GM12878 (cell line): ENCODE measurements around the gene SHC2. TPM values are rescaled to one million over a fixed set of nuclear protein-coding genes. Genes with fewer than 3 reads are reported as not detected.

Source experiments
- ATAC-seq: fragments of 200-7000 bp; cut with Tn5 transposase; 3 replicates; pipeline ENCODE4 v1.9.1; 2020; ENCODE audit warnings: mild to moderate bottlenecking, moderate library complexity
- BruUV-seq: library from RNA; stranded (reverse); fragments of 400-500 nt; replicated peaks from 2 replicates; lab custom pipeline; 2021; lab: Mats Ljungman, UMichigan
- CTCF ChIA-PET: fragments of 300-600 bp; sonication (Branson Sonifier 250); formaldehyde crosslinking; extraction: SDS; loops from one replicate; lab custom pipeline; 2021; ENCODE audit warnings: inconsistent platforms; lab: Yijun Ruan, JAX
- POLR2A ChIA-PET: fragments of 350-600 bp; formaldehyde crosslinking; extraction: SDS; loops from one replicate; lab custom pipeline; 2021; ENCODE audit warnings: inconsistent platforms; lab: Charles Lee
- RAD21 ChIA-PET: fragments of 300-600 bp; sonication (Branson Sonifier 250); formaldehyde crosslinking; loops from one replicate; lab custom pipeline; 2023; ENCODE audit warnings: antibody characterized with exemption; ENCODE audit not compliant: unreplicated experiment; lab: Charles Lee
- SMC1A ChIA-PET: fragments of 300-600 bp; sonication (Branson Sonifier 250); formaldehyde crosslinking; loops from one replicate; lab custom pipeline; 2023; ENCODE audit not compliant: unreplicated experiment, uncharacterized antibody; lab: Charles Lee
- DNase-seq: peaks from one replicate; pipeline ENCODE4 v3.0.0-alpha.2; 2011; ENCODE audit warnings: low read depth, low spot score
- FAIRE-seq: peaks from 3 replicates; lab custom pipeline; 2011; peaks lifted over from hg19 to GRCh38; lab: Jason Lieb, UNC
- H2AFZ ChIP-seq: 2 replicates; pipeline ENCODE4 v1.6.0; 2011; ENCODE audit warnings: low read depth, low read length, control low read depth; ENCODE audit not compliant: control insufficient read depth
- H3K27ac ChIP-seq: 2 replicates; pipeline ENCODE4 v1.5.1; 2011; ENCODE audit warnings: control low read depth; ENCODE audit not compliant: control insufficient read depth, insufficient read depth
- H3K27me3 ChIP-seq, 2 experiments: replicated peaks in 1 of 2; 2 replicates each; pipeline versions ENCODE4 v1.6.0 to v1.6.1; 2011; ENCODE audit warnings: low read length in 1 of 2; ENCODE audit not compliant: control insufficient read depth in 2 of 2, insufficient read depth in 2 of 2
- H3K36me3 ChIP-seq, 2 experiments: 2 replicates each; pipeline ENCODE4 v1.5.1; 2011; ENCODE audit warnings: low read length in 1 of 2; ENCODE audit not compliant: control insufficient read depth in 2 of 2, insufficient read depth in 2 of 2
- H3K4me1 ChIP-seq: 2 replicates; pipeline ENCODE4 v1.6.1; 2011; ENCODE audit warnings: mild to moderate bottlenecking, low read length, moderate library complexity, mixed read lengths; ENCODE audit not compliant: control insufficient read depth, insufficient read depth
- H3K4me2 ChIP-seq: 2 replicates; pipeline ENCODE4 v1.6.0; 2011; ENCODE audit warnings: control low read depth; ENCODE audit not compliant: control insufficient read depth, insufficient read depth
- H3K4me3 ChIP-seq: fragments of 200-600 bp; sonication (generic); 2 replicates; pipeline ENCODE4 v1.5.1; 2016
- H3K79me2 ChIP-seq: 2 replicates; pipeline ENCODE4 v1.6.0; 2011; ENCODE audit warnings: low read length; ENCODE audit not compliant: control insufficient read depth, insufficient read depth
- H3K9ac ChIP-seq: 2 replicates; pipeline ENCODE4 v1.8.0; 2011; ENCODE audit warnings: low read length, control low read depth, mixed read lengths; ENCODE audit not compliant: control insufficient read depth, insufficient read depth
- H3K9me3 ChIP-seq: replicated peaks from 3 replicates; pipeline ENCODE4 v1.5.1; 2011; ENCODE audit warnings: mild to moderate bottlenecking, low read length; ENCODE audit not compliant: control insufficient read depth, insufficient read depth
- H4K20me1 ChIP-seq: 2 replicates; pipeline ENCODE4 v1.6.0; 2011; ENCODE audit not compliant: control insufficient read depth, insufficient read depth
- BACH1 ChIP-seq: fragments of 450-650 bp; IDR thresholded peaks from 2 replicates; pipeline ENCODE4 v1.6.1; 2017; ENCODE audit warnings: mild to moderate bottlenecking, borderline replicate concordance
- E4F1 ChIP-seq: fragments of 450-650 bp; IDR thresholded peaks from 2 replicates; pipeline ENCODE4 v1.6.1; 2018; ENCODE audit warnings: borderline replicate concordance, mild to moderate bottlenecking; ENCODE audit not compliant: partially characterized antibody
- NR2F1 ChIP-seq: fragments of 450-650 bp; conservative IDR thresholded peaks from 2 replicates; pipeline ENCODE4 v1.6.1; 2017; ENCODE audit warnings: mild to moderate bottlenecking
- RCOR1 ChIP-seq: conservative IDR thresholded peaks from 2 replicates; pipeline ENCODE4 v1.6.1; 2012; ENCODE audit warnings: low read depth, low read length, improper control_type of control experiment
- TARDBP ChIP-seq: IDR thresholded peaks from 2 replicates; pipeline ENCODE4 v1.6.1; 2016; ENCODE audit warnings: borderline replicate concordance
- WGBS: methylation state at CpG from one replicate; pipeline ENCODE4 v1.1.6; 2016; ENCODE audit warnings: low lambda C conversion rate; ENCODE audit not compliant: insufficient replicate concordance, insufficient coverage; ENCODE audit errors: missing lambda C conversion rate; 5-methylcytosine and 5-hydroxymethylcytosine counted together
- in situ Hi-C: fragments of 300-500 bp; cut with MboI; formaldehyde crosslinking; loops from 9 replicates; pipeline ENCODE4 v1.14.3; 2018; ENCODE audit warnings: mixed read lengths
- intact Hi-C: fragments of 100-400 bp; cut with micrococcal nuclease; formaldehyde crosslinking; loops from one replicate; pipeline ENCODE4 v1.14.2; 2022; ENCODE audit not compliant: unreplicated experiment
- polyA plus RNA-seq, 11 experiments: library from polyadenylated mRNA; depleted of rRNA in 4 of 11; unstranded in 6 of 11; stranded (reverse) in 5 of 11; fragments of >200 nt; fragmentation: Nextera tagmentation in 4 of 11; fragmentation: Illumina TruSeq in 1 of 11; extraction: Ambion mirVana in 4 of 11; extraction: Trizol in 1 of 11; gene quantifications; 1 replicate in 1 of 11; 2 replicates in 10 of 11; pipeline versions ENCODE4 v1.2.1 to v1.2.3, GENCODE V29; 2011 to 2016; ENCODE audit warnings: inconsistent platforms in 2 of 11, missing spikeins in 2 of 11, low read depth in 1 of 11
- total RNA-seq, 4 experiments: library from RNA; depleted of rRNA in 3 of 4; stranded (reverse); fragments of >200 nt in 3 of 4; fragmentation: Illumina TruSeq in 1 of 4; extraction: Trizol in 1 of 4; gene quantifications; 2 replicates each; pipeline versions ENCODE4 v1.2.1 to v1.2.3, GENCODE V29; 2013 to 2021
- TF ChIP-seq, protein P1 (sequence below): IDR thresholded peaks from 2 replicates; pipeline ENCODE4 v1.6.1; 2011; ENCODE audit warnings: mild to moderate bottlenecking, low read depth, low read length, moderate library complexity; ENCODE audit not compliant: insufficient replicate concordance
- TF ChIP-seq, protein P2 (sequence below): IDR thresholded peaks from 2 replicates; pipeline ENCODE4 v1.6.1; 2011; ENCODE audit warnings: borderline replicate concordance, low read depth, mild to moderate bottlenecking, moderate library complexity, low read length; ENCODE audit not compliant: insufficient read depth, poor library complexity, severe bottlenecking

SHC2 gene
- total and polyA plus RNA-seq, 10 of the 15 experiments (the other 5 are each of a cell fraction or from before 2014, with no cell fraction given), result 0.08 TPM; not detected in 9

DNA sequence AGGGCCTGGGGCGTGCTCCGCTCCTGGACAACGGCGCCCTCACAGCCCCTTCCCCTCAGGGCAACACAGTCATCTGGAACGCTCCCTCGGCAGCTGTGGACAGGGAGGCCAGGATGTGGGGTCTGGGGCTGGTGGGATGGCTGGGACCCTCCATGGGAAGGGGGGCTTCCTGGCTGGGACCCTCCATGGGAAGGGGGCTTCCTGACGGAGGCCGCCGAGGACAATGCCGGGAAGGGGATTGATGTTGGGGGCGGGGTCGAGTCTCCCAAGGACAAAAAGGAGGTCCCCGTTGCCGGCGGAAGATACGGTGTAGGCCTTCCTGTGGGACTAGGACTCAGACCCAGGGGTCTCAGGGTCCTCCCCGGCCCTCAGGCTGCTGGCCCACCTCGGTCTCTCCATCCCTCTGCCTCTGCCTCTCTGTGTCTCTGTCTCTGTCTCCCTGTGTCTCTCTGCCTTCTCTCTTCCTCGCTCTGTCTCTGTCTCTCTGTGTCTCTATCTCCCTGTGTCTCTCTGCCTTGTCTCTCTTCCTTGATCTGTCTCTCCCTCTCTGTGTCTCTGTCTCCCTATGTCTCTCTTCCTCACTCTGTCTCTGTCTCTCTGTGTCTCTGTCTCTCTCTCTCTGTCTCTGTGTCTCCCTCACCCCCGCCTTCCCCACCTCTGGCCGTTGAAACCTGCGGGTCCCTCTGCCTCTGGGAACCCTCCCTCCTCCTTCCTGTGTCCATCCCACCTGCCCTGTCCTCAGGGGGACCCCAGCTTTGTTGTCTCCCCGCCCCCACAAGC is 32.7 kb upstream of the SHC2 start:
- DNase-seq (no peak), FAIRE-seq (no peak)
- ChIA-PET POLR2A (no interaction called here), CTCF (interaction anchor here (2.8 kb wide), 1 partner anchor 13 kb away, joined by 12 read pairs; no protein-coding TSS in a partner anchor), SMC1A (no interaction called here)
- intact Hi-C loops, result no loop called here
- H3K27ac ChIP-seq, result no peak overlapping the region
- H3K36me3 ChIP-seq, result no peaks in the 10 kb centered on the region
- no peaks in the 10 kb centered on the region; a peak in 1 of 4 replicates for H3K27me3 ChIP-seq
- no peaks in the 10 kb centered on the region; the same call in 1 of the 2 replicates for H3K4me1 ChIP-seq
- TF ChIP-seq BACH1 (no peak), TARDBP (no peak), E4F1 (peak; percentile 21), NR2F1 (no peak), RCOR1 (no peak)
- TF ChIP-seq, protein P1, sequence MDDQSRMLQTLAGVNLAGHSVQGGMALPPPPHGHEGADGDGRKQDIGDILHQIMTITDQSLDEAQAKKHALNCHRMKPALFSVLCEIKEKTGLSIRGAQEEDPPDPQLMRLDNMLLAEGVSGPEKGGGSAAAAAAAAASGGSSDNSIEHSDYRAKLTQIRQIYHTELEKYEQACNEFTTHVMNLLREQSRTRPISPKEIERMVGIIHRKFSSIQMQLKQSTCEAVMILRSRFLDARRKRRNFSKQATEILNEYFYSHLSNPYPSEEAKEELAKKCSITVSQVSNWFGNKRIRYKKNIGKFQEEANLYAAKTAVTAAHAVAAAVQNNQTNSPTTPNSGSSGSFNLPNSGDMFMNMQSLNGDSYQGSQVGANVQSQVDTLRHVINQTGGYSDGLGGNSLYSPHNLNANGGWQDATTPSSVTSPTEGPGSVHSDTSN, result no peak
- TF ChIP-seq, protein P2, sequence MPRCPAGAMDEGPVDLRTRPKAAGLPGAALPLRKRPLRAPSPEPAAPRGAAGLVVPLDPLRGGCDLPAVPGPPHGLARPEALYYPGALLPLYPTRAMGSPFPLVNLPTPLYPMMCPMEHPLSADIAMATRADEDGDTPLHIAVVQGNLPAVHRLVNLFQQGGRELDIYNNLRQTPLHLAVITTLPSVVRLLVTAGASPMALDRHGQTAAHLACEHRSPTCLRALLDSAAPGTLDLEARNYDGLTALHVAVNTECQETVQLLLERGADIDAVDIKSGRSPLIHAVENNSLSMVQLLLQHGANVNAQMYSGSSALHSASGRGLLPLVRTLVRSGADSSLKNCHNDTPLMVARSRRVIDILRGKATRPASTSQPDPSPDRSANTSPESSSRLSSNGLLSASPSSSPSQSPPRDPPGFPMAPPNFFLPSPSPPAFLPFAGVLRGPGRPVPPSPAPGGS, result no peak
- TF ChIP-seq, all 136 proteins: peak for 1
- WGBS, result 66% methylated on average over 19 of the region's 23 CpGs
- no peaks in the 10 kb centered on the region for H3K79me2 ChIP-seq
- no peak overlapping the region for H3K4me2 ChIP-seq
- ATAC-seq, result no peak
- H4K20me1 ChIP-seq, result no peaks in the 10 kb centered on the region
- in situ Hi-C loops, result no loop called here
- H3K9ac ChIP-seq, result no peak overlapping the region
- no peak overlapping the region for H2AFZ ChIP-seq
- RAD21 ChIA-PET, result no interaction called here
- no peak overlapping the region for H3K4me3 ChIP-seq
- no peaks in the 10 kb centered on the region; the same call in 2 of the 3 replicates for H3K9me3 ChIP-seq
- BruUV-seq, result no TSS peak
